ENCODE data around the gene ELP5. TPM values are rescaled to one million over a fixed set of nuclear protein-coding genes. Genes with fewer than 3 reads are reported as not detected.

Gene ELP5
- total and polyA plus RNA-seq, 10 of the 15 experiments (the other 5 are each of a cell fraction or from before 2014, with no cell fraction given) = 41.1 to 109 (median 77.5) TPM

GRCh38 chr17:7292194-7292593 is 40.2 kb downstream of the ELP5 start:
- H4K20me1 ChIP-seq (ENCODE audit: control insufficient read depth, insufficient read depth) = no peaks in the 10 kb centered on the region; the same call in 1 of the 2 replicates
- H3K27ac ChIP-seq (ENCODE audit: control insufficient read depth, insufficient read depth) = no peak overlapping the region
- peaks cover 3% of the 10 kb centered on the region for H3K4me1 ChIP-seq (ENCODE audit: control insufficient read depth, insufficient read depth, low read length)
- intact Hi-C loops (cut with micrococcal nuclease; ENCODE audit: unreplicated experiment) = no loop called here
- TF ChIP-seq RELA (IDR thresholded peaks at IDR 0.05; ENCODE audit: borderline replicate concordance, partially characterized antibody) (no peak), CBFB (IDR thresholded peaks at IDR 0.05; ENCODE audit: low read depth) (no peak), ZNF622 (IDR thresholded peaks at IDR 0.05) (no peak), RFX5 (IDR thresholded peaks at IDR 0.05; ENCODE audit: low read depth, low read length) (no peak), PAX5 (IDR thresholded peaks at IDR 0.05; ENCODE audit: borderline replicate concordance, low read depth, low read length) (no peak), BMI1 (IDR thresholded peaks at IDR 0.05; ENCODE audit: borderline replicate concordance) (no peak), DPF2 (IDR thresholded peaks at IDR 0.05) (no peak), RCOR1 (conservative IDR thresholded peaks at IDR 0.05; ENCODE audit: low read depth, low read length) (no peak), MYC (IDR thresholded peaks at IDR 0.05; ENCODE audit: insufficient read depth, insufficient read length, insufficient replicate concordance, low read length, severe bottlenecking) (no peak), TBL1XR1 (IDR thresholded peaks at IDR 0.05; ENCODE audit: low read depth, low read length) (no peak), SPI1 (IDR thresholded peaks at IDR 0.05; ENCODE audit: borderline replicate concordance, insufficient read depth, low read depth, low read length) (no peak), STAT3 (IDR thresholded peaks at IDR 0.05; ENCODE audit: low read depth, low read length) (no peak)
- TF ChIP-seq, protein P1, sequence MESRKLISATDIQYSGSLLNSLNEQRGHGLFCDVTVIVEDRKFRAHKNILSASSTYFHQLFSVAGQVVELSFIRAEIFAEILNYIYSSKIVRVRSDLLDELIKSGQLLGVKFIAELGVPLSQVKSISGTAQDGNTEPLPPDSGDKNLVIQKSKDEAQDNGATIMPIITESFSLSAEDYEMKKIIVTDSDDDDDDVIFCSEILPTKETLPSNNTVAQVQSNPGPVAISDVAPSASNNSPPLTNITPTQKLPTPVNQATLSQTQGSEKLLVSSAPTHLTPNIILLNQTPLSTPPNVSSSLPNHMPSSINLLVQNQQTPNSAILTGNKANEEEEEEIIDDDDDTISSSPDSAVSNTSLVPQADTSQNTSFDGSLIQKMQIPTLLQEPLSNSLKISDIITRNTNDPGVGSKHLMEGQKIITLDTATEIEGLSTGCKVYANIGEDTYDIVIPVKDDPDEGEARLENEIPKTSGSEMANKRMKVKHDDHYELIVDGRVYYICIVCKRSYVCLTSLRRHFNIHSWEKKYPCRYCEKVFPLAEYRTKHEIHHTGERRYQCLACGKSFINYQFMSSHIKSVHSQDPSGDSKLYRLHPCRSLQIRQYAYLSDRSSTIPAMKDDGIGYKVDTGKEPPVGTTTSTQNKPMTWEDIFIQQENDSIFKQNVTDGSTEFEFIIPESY (IDR thresholded peaks at IDR 0.05) = no peak
- H3K9ac ChIP-seq (ENCODE audit: control insufficient read depth, insufficient read depth, low read length) = no peak overlapping the region
- SMC1A ChIA-PET (ENCODE audit: uncharacterized antibody, unreplicated experiment) = no interaction called here
- H3K4me3 ChIP-seq = no peak overlapping the region
- DNase-seq (ENCODE audit: low read depth, low spot score) (no peak), ATAC-seq (no peak), FAIRE-seq (no peak)
- POLR2A ChIA-PET = no interaction called here
- H3K27me3 ChIP-seq (replicated peaks in 1 of 2; ENCODE audit: control insufficient read depth in 2 of 2, insufficient read depth in 2 of 2, low read length in 1 of 2) = peaks cover 3 to 6% of the 10 kb centered on the region in 2 experiments
- 17% methylated on average over 2 of the region's 2 CpGs for WGBS (ENCODE audit: insufficient coverage, insufficient replicate concordance, low lambda C conversion rate, missing lambda C conversion rate)
- no TSS peak for BruUV-seq (replicated peaks)
- no peak overlapping the region for H2AFZ ChIP-seq (ENCODE audit: control insufficient read depth, low read depth, low read length)
- no peaks in the 10 kb centered on the region for H3K36me3 ChIP-seq (ENCODE audit: control insufficient read depth in 2 of 2, insufficient read depth in 2 of 2, low read length in 1 of 2)
- H3K79me2 ChIP-seq (ENCODE audit: control insufficient read depth, insufficient read depth, low read length) = no peaks in the 10 kb centered on the region
- H3K4me2 ChIP-seq (ENCODE audit: control insufficient read depth, insufficient read depth) = no peak overlapping the region
- H3K9me3 ChIP-seq (replicated peaks; ENCODE audit: control insufficient read depth, insufficient read depth, low read length) = no peaks in the 10 kb centered on the region
- RAD21 ChIA-PET (ENCODE audit: unreplicated experiment) = no interaction called here
- CTCF ChIA-PET = interaction anchor here (0.9 to 2.6 kb wide), 4 partner anchors 12 to 246 kb away, joined by 3 to 8 read pairs (median 6); partner anchors contain the start of gene TMEM95
- in situ Hi-C loops (cut with MboI) = no loop called here
